Esophagus muscularis mucosa (tissue), 4 donors: ENCODE data around the gene SUN1. TPM values are rescaled to one million over a fixed set of nuclear protein-coding genes. Genes with fewer than 3 reads are reported as not detected.

Source experiments
- DNase-seq: peaks from one replicate; pipeline ENCODE4 v3.0.0-alpha.2; 2017; ENCODE audit errors: extremely low spot score
- H3K27ac ChIP-seq, 4 donors: fragments of 200-600 bp; sonication (generic); replicated peaks in 1 of 4; 1 replicate in 3 of 4; 2 replicates in 1 of 4; pipeline ENCODE4 v1.5.1; 2016 to 2019; ENCODE audit warnings: mild to moderate bottlenecking in 1 of 4
- H3K27me3 ChIP-seq, 4 donors: fragments of 200-600 bp; sonication (generic); one replicate each; pipeline versions ENCODE4 v1.5.1 to v1.6.0; 2016 to 2019
- H3K36me3 ChIP-seq, 4 donors: fragments of 200-600 bp; sonication (generic); one replicate each; pipeline ENCODE4 v1.5.1; 2016 to 2019
- H3K4me1 ChIP-seq, 4 donors: fragments of 200-600 bp; sonication (generic); one replicate each; pipeline ENCODE4 v1.5.1; 2016 to 2019
- H3K4me3 ChIP-seq, 4 donors: fragments of 200-600 bp; sonication (generic); 1 replicate in 2 of 4; 2 replicates in 2 of 4; pipeline ENCODE4 v1.5.1; 2016 to 2019; ENCODE audit warnings: mild to moderate bottlenecking in 4 of 4, moderate library complexity in 1 of 4
- H3K9me3 ChIP-seq, 4 donors: fragments of 200-600 bp; sonication (generic); 1 replicate in 3 of 4; 2 replicates in 1 of 4; pipeline ENCODE4 v1.5.1; 2016 to 2019
- EP300 ChIP-seq: sonication (generic); formaldehyde crosslinking; IDR thresholded peaks from one replicate; pipeline ENCODE4 v1.6.1; 2017; ENCODE audit warnings: antibody characterized with exemption
- POLR2A ChIP-seq: fragments of 450-650 bp; IDR thresholded peaks from one replicate; pipeline ENCODE4 v1.6.1; 2017; ENCODE audit warnings: antibody characterized with exemption, moderate library complexity, mild to moderate bottlenecking, low read depth
- POLR2AphosphoS5 ChIP-seq, 2 donors: sonication (generic); formaldehyde crosslinking; IDR thresholded peaks; one replicate each; pipeline ENCODE4 v1.6.1; 2017; ENCODE audit warnings: antibody characterized with exemption in 2 of 2
- WGBS: methylation state at CpG from one replicate; pipeline ENCODE4 v1.1.5; 2018; 5-methylcytosine and 5-hydroxymethylcytosine counted together
- intact Hi-C: fragments of 100-400 bp; cut with DNase I; formaldehyde crosslinking; loops from one replicate; pipeline ENCODE4 v1.15.1; 2023
- total RNA-seq, 4 donors: library from RNA; depleted of rRNA; stranded (reverse); fragments of >200 nt; gene quantifications; one replicate each; pipeline versions ENCODE4 v1.1.0 to v1.2.1, GENCODE V29; 2016
- TF ChIP-seq, protein P1 (sequence below), 3 experiments: fragments of 200-600 bp in 2 of 3; fragments of 450-650 bp in 1 of 3; sonication (generic) in 2 of 3; IDR thresholded peaks; one replicate each; pipeline ENCODE4 v1.5.1; 2017 to 2019; ENCODE audit warnings: antibody characterized with exemption in 3 of 3, mild to moderate bottlenecking in 2 of 3, moderate library complexity in 1 of 3

Gene SUN1
- total RNA-seq, 4 donors from 2014 or later: 132 to 149 (median 147) TPM

DNA sequence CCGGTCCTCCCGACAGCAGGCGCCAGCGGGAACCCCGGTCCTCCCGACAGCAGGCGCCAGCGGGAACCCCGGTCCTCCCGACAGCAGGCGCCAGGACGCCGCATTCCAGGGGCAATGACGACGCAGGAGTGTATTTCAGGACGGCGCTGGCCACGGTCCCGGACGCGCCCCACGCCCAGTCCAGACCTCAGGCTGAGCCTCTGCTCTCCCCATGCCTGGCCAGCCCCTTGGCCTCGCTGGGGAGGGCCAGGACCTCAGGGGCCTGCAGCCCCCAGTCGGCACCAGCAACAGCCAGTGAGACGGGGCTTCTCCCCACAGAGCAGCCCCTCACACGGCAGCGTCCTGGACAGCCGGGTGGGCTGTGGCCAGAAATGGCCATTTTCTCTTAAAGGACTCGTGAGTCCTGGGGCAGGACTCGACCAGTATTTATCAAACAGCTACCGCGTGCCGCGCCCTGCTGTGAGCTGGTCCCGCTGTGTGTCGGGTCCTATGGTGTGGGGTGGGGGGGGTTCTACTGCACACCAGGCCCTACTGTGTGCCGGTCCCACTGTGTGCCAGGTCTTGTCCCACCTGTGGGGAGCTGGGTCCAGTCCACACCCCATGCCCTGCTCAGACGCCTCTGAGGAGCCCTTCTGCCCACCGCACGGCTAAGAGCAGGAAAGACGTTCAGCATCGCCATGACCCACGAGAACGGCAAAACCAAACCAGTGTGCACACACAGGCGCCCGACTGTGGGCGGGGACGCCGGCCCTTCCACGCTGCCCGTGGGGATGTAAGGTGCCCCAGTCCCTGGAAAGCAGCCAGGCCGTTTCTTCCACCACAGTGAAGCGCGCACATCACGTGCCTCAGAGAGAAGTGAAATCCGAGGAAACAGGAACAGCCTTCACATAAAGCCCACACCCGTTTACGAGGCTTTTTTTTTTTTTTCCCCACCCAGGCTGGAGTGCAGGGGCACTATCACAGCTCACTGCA is 77.4 kb downstream of the SUN1 start:
- Histone ChIP-seq H3K4me3 (peak overlapping the region; percentile 40 to 49 (median 43)), H3K27ac (peak overlapping the region; percentile 48 to 76 (median 54)), H3K4me1 (peaks cover 6 to 38% (median 23%) of the 10 kb centered on the region in 4 donors), H3K27me3 (no peaks in the 10 kb centered on the region), H3K9me3 (no peaks in the 10 kb centered on the region), H3K36me3 (peaks cover 0 to 15% (median 6%) of the 10 kb centered on the region in 4 donors)
- 54% methylated on average over 28 of the region's 58 CpGs for WGBS
- TF ChIP-seq POLR2A (no peak), POLR2AphosphoS5 (IDR thresholded peaks at IDR 0.05) (peak in 1 of 2 donors; percentile 27)
- intact Hi-C loops: loop anchor here (5.0 kb wide), 1 partner anchor 43 kb away; the partner anchor contains the start of gene ADAP1
- DNase-seq: no peak

DNA sequence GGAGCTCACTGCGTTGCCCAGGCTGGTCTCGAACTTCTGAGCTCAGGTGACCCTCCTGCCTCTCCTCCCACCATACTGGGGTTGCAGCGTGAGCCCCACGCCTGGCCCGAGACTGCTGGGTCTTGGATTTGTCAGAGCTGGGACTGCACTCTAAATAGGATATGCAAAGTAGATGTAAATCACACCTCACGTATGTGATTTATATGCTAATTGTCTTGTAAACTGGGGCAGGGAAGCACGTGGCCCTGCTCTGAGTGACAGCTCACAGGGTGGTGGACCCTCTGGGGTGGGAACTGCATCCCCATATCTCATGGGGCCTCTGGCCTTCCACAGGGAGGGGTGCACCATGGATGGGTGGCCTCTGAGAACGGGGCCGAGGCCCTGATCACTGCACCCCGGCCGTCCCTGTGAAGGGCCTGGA is 78.2 kb downstream of the SUN1 start:
- Histone ChIP-seq H3K27me3 (no peaks in the 10 kb centered on the region), H3K27ac (peak overlapping the region in 1 of 4 donors; percentile 76), H3K4me1 (peaks cover 6 to 41% (median 23%) of the 10 kb centered on the region in 4 donors), H3K9me3 (no peaks in the 10 kb centered on the region), H3K4me3 (no peak overlapping the region), H3K36me3 (peaks cover 0 to 12% (median 6%) of the 10 kb centered on the region in 4 donors)
- 82% methylated on average over 11 of the region's 11 CpGs for WGBS
- intact Hi-C loops: loop anchor here (5.0 kb wide), 1 partner anchor 42 kb away; the partner anchor contains the start of gene ADAP1
- TF ChIP-seq POLR2A (no peak), POLR2AphosphoS5 (IDR thresholded peaks at IDR 0.05) (no peak), EP300 (no peak)
- TF ChIP-seq, protein P1, sequence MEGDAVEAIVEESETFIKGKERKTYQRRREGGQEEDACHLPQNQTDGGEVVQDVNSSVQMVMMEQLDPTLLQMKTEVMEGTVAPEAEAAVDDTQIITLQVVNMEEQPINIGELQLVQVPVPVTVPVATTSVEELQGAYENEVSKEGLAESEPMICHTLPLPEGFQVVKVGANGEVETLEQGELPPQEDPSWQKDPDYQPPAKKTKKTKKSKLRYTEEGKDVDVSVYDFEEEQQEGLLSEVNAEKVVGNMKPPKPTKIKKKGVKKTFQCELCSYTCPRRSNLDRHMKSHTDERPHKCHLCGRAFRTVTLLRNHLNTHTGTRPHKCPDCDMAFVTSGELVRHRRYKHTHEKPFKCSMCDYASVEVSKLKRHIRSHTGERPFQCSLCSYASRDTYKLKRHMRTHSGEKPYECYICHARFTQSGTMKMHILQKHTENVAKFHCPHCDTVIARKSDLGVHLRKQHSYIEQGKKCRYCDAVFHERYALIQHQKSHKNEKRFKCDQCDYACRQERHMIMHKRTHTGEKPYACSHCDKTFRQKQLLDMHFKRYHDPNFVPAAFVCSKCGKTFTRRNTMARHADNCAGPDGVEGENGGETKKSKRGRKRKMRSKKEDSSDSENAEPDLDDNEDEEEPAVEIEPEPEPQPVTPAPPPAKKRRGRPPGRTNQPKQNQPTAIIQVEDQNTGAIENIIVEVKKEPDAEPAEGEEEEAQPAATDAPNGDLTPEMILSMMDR (IDR thresholded peaks at IDR 0.05): no peak
- DNase-seq: no peak

- no peaks in the 10 kb centered on the region for H3K9me3 ChIP-seq
Measured at GRCh38 chr7:910931-911431, 78.7 kb downstream of the SUN1 start.

GRCh38 chr7:911791-912480 is 79.7 kb downstream of the SUN1 start:
- no peak for DNase-seq
- H3K27me3 ChIP-seq: no peaks in the 10 kb centered on the region
- H3K9me3 ChIP-seq: no peaks in the 10 kb centered on the region
- peaks cover 0 to 12% (median 6%) of the 10 kb centered on the region in 4 donors for H3K36me3 ChIP-seq
- H3K4me3 ChIP-seq: no peak overlapping the region
- H3K4me1 ChIP-seq: peaks cover 11 to 55% (median 34%) of the 10 kb centered on the region in 4 donors
- no peak for TF ChIP-seq POLR2AphosphoS5 (IDR thresholded peaks at IDR 0.05)
- no peak for TF ChIP-seq EP300
- TF ChIP-seq POLR2A: no peak
- TF ChIP-seq, protein P1 (IDR thresholded peaks at IDR 0.05): no peak
- 91% methylated on average over 21 of the region's 41 CpGs for WGBS
- no peak overlapping the region for H3K27ac ChIP-seq
- intact Hi-C loops: loop anchor here (5.0 kb wide), 1 partner anchor 40 kb away; the partner anchor contains the start of gene ADAP1

More at GRCh38 chr7:910931-911431, 78.7 kb downstream of the SUN1 start:
- Histone ChIP-seq H3K4me3 (no peak overlapping the region), H3K27me3 (no peaks in the 10 kb centered on the region), H3K36me3 (peaks cover 0 to 12% (median 6%) of the 10 kb centered on the region in 4 donors), H3K27ac (no peak overlapping the region), H3K4me1 (peaks cover 6 to 47% (median 25%) of the 10 kb centered on the region in 4 donors)
- intact Hi-C loops: loop anchor here (5.0 kb wide), 1 partner anchor 41 kb away; the partner anchor contains the start of gene ADAP1
- 91% methylated on average over 7 of the region's 19 CpGs for WGBS
- TF ChIP-seq POLR2A (no peak), EP300 (no peak), POLR2AphosphoS5 (IDR thresholded peaks at IDR 0.05) (no peak)
- TF ChIP-seq, protein P1 (IDR thresholded peaks at IDR 0.05): no peak
- DNase-seq: no peak
